ENCODE measurements around the gene PNMA6E.

DNA sequence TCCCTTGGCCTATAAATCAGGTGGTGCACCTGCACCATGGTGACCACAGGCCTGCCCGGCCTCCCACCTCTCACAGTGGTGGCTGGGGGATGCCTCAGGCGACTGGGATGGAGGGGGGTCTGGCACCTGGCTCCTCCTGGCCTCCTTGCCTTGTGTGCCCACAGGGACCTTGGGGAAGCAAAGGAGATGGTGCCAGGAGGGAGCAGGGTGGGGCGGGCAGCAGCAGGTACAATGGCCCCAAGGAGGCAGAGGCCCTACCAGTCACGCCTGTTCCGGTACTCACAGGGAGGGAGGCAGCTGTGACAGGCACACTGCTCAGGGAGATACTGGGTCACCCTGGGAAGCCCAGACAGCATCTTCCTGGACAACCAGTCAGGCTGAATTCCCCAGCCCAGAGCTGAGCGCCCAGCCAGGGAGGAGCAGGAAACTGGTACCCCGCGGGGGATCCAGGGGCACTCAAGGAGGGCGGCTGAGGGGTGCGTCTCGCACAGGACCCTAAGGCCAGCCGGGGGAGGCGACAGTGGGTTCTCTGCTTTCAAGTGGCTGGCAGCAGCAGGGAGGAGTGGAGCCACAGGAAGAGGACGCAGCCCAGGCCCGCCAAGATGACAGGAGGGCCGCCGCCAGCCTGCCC lies 45.9 kb upstream of the PNMA6E start:
- TF ChIP-seq, protein P1, sequence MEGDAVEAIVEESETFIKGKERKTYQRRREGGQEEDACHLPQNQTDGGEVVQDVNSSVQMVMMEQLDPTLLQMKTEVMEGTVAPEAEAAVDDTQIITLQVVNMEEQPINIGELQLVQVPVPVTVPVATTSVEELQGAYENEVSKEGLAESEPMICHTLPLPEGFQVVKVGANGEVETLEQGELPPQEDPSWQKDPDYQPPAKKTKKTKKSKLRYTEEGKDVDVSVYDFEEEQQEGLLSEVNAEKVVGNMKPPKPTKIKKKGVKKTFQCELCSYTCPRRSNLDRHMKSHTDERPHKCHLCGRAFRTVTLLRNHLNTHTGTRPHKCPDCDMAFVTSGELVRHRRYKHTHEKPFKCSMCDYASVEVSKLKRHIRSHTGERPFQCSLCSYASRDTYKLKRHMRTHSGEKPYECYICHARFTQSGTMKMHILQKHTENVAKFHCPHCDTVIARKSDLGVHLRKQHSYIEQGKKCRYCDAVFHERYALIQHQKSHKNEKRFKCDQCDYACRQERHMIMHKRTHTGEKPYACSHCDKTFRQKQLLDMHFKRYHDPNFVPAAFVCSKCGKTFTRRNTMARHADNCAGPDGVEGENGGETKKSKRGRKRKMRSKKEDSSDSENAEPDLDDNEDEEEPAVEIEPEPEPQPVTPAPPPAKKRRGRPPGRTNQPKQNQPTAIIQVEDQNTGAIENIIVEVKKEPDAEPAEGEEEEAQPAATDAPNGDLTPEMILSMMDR (IDR thresholded peaks at IDR 0.05; ENCODE audit: insufficient read depth, low read depth, low read length), result no peak
- no peak for TF ChIP-seq EZH2 (IDR thresholded peaks at IDR 0.05; ENCODE audit: insufficient read depth, low read length)

All from astrocyte (in vitro differentiated cells and primary cell).